IMR-90 (cell line): ENCODE measurements around the gene GPR179.

ENCODE experiments used
- BHLHE40 ChIP-seq: fragments of 150-350 bp; IDR thresholded peaks from 2 replicates; pipeline ENCODE4 v1.6.1; 2016; ENCODE audit warnings: mild to moderate bottlenecking, low read depth, low read length
- POLR2A ChIP-seq: IDR thresholded peaks from 2 replicates; pipeline ENCODE4 v1.6.1; 2012; ENCODE audit warnings: mild to moderate bottlenecking, low read depth, low read length
- TF ChIP-seq, protein P1 (sequence below): conservative IDR thresholded peaks from 2 replicates; pipeline ENCODE4 v1.5.1; 2012; ENCODE audit warnings: mild to moderate bottlenecking, low read depth, low read length, improper control_type of control experiment

DNA sequence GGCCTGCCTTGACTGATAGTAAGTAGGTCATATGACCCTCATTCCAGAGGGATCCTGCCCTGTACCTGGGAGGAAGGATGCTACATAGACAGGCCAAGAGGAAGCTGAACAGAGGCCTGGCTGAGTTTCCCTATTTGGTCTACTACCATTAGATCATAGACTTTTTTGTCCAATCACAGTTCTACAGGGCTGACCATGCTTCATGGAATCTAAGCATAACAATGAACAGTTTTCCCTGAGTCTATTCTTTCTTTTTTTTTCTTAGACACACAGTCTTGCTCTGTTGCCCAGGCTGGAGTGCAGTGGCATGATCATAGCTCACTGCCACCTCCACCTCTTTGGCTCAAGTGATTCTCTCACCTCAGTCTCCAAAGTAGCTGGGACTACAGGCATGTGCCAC, 3.9 kb downstream of the GPR179 start:
- TF ChIP-seq, protein P1, sequence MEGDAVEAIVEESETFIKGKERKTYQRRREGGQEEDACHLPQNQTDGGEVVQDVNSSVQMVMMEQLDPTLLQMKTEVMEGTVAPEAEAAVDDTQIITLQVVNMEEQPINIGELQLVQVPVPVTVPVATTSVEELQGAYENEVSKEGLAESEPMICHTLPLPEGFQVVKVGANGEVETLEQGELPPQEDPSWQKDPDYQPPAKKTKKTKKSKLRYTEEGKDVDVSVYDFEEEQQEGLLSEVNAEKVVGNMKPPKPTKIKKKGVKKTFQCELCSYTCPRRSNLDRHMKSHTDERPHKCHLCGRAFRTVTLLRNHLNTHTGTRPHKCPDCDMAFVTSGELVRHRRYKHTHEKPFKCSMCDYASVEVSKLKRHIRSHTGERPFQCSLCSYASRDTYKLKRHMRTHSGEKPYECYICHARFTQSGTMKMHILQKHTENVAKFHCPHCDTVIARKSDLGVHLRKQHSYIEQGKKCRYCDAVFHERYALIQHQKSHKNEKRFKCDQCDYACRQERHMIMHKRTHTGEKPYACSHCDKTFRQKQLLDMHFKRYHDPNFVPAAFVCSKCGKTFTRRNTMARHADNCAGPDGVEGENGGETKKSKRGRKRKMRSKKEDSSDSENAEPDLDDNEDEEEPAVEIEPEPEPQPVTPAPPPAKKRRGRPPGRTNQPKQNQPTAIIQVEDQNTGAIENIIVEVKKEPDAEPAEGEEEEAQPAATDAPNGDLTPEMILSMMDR: no peak
- TF ChIP-seq BHLHE40 (no peak), POLR2A (no peak)
